Brain microvascular endothelial cell (primary cell): ENCODE measurements around the gene KCTD17.
"Not testable (repeated sequence)": the region's sequence is repeated elsewhere in the genome, so short reads cannot be mapped to it uniquely, and the experiment has no call there.

Experiments used
- DNase-seq: peaks from one replicate; pipeline ENCODE4 v3.0.0-alpha.2; 2020
- H3K27ac ChIP-seq: fragments of 250-450 bp; sonication (Bioruptor Pico); 2 replicates; pipeline ENCODE4 v1.5.1; 2020; ENCODE audit warnings: mild to moderate bottlenecking, moderate library complexity
- H3K27me3 ChIP-seq: fragments of 250-450 bp; sonication (Bioruptor Pico); replicated peaks from 2 replicates; pipeline ENCODE4 v1.5.1; 2020; ENCODE audit warnings: mild to moderate bottlenecking
- H3K36me3 ChIP-seq: fragments of 250-450 bp; sonication (Bioruptor Pico); replicated peaks from 2 replicates; pipeline ENCODE4 v1.5.1; 2020; ENCODE audit warnings: mild to moderate bottlenecking
- H3K4me3 ChIP-seq: 2 replicates; pipeline ENCODE4 v1.5.1; 2011; ENCODE audit warnings: low read depth, mild to moderate bottlenecking, control low read depth, low read length, moderate library complexity
- CTCF ChIP-seq: IDR thresholded peaks from 2 replicates; pipeline ENCODE4 v1.5.1; 2011; ENCODE audit warnings: low read depth, mild to moderate bottlenecking, moderate library complexity, low read length, control low read depth, inconsistent platforms; ENCODE audit errors: missing control alignments
- in situ Hi-C: cut with HindIII; loops from 2 replicates; pipeline ENCODE4 v1.10.0; 2017; ENCODE audit warnings: low sequenced_read_pairs, low pct_ligation_motif_present

KCTD17 gene

GRCh38 chr22:37070744-37071143 is 19.2 kb downstream of the KCTD17 start:
- in situ Hi-C loops, result no loop called here
- H3K4me3 ChIP-seq, result no peak overlapping the region
- no peak for TF ChIP-seq CTCF
- peaks cover 16% of the 10 kb centered on the region for H3K27me3 ChIP-seq
- no peak overlapping the region for H3K27ac ChIP-seq
- DNase-seq, result no peak
- H3K36me3 ChIP-seq, result no peaks in the 10 kb centered on the region

DNA sequence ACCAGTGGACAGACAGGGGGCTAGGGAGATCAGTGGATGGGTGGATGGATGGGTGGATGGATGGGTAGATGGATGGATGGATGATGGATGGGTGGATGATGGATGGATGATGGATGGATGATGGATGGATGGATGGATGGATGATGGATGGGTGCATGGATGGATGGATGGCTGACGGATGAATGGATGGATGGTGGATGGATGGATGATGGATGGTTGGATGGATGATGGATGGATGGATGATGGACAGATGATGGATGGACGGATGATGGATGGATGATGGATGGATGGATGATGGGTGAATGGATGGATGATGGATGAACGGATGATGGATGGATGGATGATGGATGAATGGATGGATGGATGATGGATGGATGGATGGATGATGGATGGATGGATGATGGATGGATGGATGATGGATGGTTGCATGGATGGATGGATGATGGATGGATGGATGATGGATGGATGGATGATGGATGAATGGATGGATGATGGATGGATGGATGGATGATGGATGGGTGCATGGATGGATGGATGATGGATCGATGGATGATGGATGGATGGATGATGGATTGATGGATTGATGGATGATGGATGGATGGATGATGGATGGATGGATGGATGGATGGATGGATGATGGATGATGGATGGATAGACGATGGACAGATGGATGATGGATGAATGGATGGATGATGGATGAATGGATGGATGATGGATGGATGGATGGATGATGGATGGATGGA is 20.5 kb downstream of the KCTD17 start:
- in situ Hi-C loops, H3K4me3 ChIP-seq, H3K36me3 ChIP-seq, H3K27ac ChIP-seq, DNase-seq: not testable (repeated sequence)
- H3K27me3 ChIP-seq, result peaks cover 17% of the 10 kb centered on the region

- H3K4me3 ChIP-seq, result no peak overlapping the region
- peaks cover 17% of the 10 kb centered on the region for H3K27me3 ChIP-seq
- in situ Hi-C loops, result no loop called here
- H3K27ac ChIP-seq, result no peak overlapping the region
- no peak for TF ChIP-seq CTCF
- no peak for DNase-seq
- no peaks in the 10 kb centered on the region for H3K36me3 ChIP-seq
These were observed 21.1 kb downstream of the KCTD17 start for GRCh38 chr22:37072673-37073072.

GRCh38 chr22:37074537-37074936 is 23.0 kb downstream of the KCTD17 start:
- in situ Hi-C loops, result no loop called here
- H3K36me3 ChIP-seq, result no peaks in the 10 kb centered on the region
- H3K27me3 ChIP-seq, result peaks cover 5% of the 10 kb centered on the region
- no peak for DNase-seq
- no peak overlapping the region for H3K27ac ChIP-seq
- H3K4me3 ChIP-seq, result no peak overlapping the region
- no peak for TF ChIP-seq CTCF

- H3K36me3 ChIP-seq, result no peaks in the 10 kb centered on the region
- TF ChIP-seq CTCF, result no peak
- in situ Hi-C loops, result no loop called here
These were observed 23.5 kb downstream of the KCTD17 start for GRCh38 chr22:37075046-37075445.

GRCh38 chr22:37075822-37076433 is 24.4 kb downstream of the KCTD17 start:
- in situ Hi-C loops, result no loop called here
- DNase-seq, result no peak
- H3K27ac ChIP-seq, result no peak overlapping the region
- TF ChIP-seq CTCF, result no peak
- no peak overlapping the region for H3K4me3 ChIP-seq
- peaks cover 5% of the 10 kb centered on the region for H3K27me3 ChIP-seq
- H3K36me3 ChIP-seq, result no peaks in the 10 kb centered on the region

More at GRCh38 chr22:37075046-37075445, 23.5 kb downstream of the KCTD17 start:
- Histone ChIP-seq H3K4me3 (no peak overlapping the region), H3K27ac (no peak overlapping the region), H3K27me3 (peaks cover 5% of the 10 kb centered on the region)
- no peak for DNase-seq
